HL-60 (cell line): ENCODE data around the gene COMP.
A peak's percentile ranks its signal among the peaks of the same experiment; 100 is the strongest.

Source experiments
- DNase-seq, 2 experiments: peaks; one replicate each; pipeline ENCODE4 v3.0.0-alpha.2; 2010 to 2020; ENCODE audit warnings: low read depth in 1 of 2, low spot score in 1 of 2
- H3K27ac ChIP-seq: fragments of 250-450 bp; sonication (Bioruptor Pico); replicated peaks from 2 replicates; pipeline ENCODE4 v1.5.1; 2020; ENCODE audit warnings: mild to moderate bottlenecking, moderate library complexity
- H3K27me3 ChIP-seq: fragments of 250-450 bp; sonication (Bioruptor Pico); 2 replicates; pipeline ENCODE4 v1.5.1; 2021; ENCODE audit warnings: mild to moderate bottlenecking, moderate library complexity; ENCODE audit not compliant: insufficient read depth, poor library complexity, severe bottlenecking
- H3K4me3 ChIP-seq: replicated peaks from 2 replicates; pipeline ENCODE4 v1.5.1; 2011; ENCODE audit warnings: mild to moderate bottlenecking, control low read depth, low read length; ENCODE audit not compliant: insufficient read depth
- GABPA ChIP-seq: IDR thresholded peaks from 2 replicates; pipeline ENCODE4 v1.6.1; 2012; ENCODE audit warnings: low read depth
- POLR2AphosphoS5 ChIP-seq: IDR thresholded peaks from 2 replicates; pipeline ENCODE4 v1.6.1; 2012; ENCODE audit warnings: low read depth
- SPI1 ChIP-seq: IDR thresholded peaks from 2 replicates; pipeline ENCODE4 v1.6.1; 2012; ENCODE audit warnings: low read depth, mild to moderate bottlenecking, borderline replicate concordance
- TF ChIP-seq, protein P1 (sequence below): IDR thresholded peaks from one replicate; pipeline ENCODE4 v1.5.1; 2011; ENCODE audit warnings: low read length, control low read depth, inconsistent platforms; ENCODE audit not compliant: insufficient read depth
- TF ChIP-seq, protein P2 (sequence below): IDR thresholded peaks from 2 replicates; pipeline ENCODE4 v1.6.1; 2012; ENCODE audit warnings: low read depth; ENCODE audit not compliant: insufficient replicate concordance

Gene COMP

DNA sequence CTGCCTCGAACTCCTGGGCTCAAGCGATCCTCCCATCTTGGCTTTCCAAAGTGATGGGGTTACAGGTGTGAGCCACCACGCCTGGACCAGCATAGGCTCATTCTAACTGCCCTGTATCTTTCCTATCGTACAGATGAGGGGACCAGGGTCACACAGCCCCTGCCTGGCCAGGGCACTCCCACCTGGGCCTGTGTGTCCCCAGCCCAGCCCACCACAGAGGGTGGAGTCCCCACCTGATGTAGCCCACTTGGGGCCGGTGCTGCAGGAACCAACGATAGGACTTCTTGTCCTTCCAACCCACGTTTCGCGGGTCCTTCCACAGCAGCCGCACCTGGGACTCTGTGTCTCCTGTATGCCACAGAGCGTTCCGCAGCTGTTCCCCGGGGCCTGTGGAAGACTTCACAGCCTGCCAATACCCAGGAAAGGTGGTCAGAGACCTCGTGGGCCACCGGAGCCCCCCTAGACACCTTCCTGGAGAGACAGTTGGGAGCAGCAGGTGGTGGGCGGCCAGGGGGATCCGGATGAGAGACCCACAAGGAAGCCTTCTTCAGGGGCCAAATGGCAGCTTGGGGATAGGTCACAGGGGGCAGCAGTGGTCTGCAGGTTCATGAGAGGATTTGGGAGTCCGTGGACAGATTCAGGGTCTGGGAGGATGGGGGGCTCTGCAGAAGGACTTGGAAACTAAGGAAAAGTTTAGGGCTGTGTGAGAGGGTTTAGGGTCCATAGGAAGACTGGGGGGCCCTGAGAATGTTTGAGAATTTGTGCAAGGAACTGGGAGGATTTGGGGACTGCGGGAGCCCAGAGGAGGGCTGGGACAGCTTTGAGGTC is 6.9 kb downstream of the COMP start:
- no peak for TF ChIP-seq GABPA
- TF ChIP-seq POLR2AphosphoS5, result no peak
- TF ChIP-seq SPI1, result no peak
- TF ChIP-seq, protein P1, sequence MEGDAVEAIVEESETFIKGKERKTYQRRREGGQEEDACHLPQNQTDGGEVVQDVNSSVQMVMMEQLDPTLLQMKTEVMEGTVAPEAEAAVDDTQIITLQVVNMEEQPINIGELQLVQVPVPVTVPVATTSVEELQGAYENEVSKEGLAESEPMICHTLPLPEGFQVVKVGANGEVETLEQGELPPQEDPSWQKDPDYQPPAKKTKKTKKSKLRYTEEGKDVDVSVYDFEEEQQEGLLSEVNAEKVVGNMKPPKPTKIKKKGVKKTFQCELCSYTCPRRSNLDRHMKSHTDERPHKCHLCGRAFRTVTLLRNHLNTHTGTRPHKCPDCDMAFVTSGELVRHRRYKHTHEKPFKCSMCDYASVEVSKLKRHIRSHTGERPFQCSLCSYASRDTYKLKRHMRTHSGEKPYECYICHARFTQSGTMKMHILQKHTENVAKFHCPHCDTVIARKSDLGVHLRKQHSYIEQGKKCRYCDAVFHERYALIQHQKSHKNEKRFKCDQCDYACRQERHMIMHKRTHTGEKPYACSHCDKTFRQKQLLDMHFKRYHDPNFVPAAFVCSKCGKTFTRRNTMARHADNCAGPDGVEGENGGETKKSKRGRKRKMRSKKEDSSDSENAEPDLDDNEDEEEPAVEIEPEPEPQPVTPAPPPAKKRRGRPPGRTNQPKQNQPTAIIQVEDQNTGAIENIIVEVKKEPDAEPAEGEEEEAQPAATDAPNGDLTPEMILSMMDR, result no peak
- TF ChIP-seq, protein P2, sequence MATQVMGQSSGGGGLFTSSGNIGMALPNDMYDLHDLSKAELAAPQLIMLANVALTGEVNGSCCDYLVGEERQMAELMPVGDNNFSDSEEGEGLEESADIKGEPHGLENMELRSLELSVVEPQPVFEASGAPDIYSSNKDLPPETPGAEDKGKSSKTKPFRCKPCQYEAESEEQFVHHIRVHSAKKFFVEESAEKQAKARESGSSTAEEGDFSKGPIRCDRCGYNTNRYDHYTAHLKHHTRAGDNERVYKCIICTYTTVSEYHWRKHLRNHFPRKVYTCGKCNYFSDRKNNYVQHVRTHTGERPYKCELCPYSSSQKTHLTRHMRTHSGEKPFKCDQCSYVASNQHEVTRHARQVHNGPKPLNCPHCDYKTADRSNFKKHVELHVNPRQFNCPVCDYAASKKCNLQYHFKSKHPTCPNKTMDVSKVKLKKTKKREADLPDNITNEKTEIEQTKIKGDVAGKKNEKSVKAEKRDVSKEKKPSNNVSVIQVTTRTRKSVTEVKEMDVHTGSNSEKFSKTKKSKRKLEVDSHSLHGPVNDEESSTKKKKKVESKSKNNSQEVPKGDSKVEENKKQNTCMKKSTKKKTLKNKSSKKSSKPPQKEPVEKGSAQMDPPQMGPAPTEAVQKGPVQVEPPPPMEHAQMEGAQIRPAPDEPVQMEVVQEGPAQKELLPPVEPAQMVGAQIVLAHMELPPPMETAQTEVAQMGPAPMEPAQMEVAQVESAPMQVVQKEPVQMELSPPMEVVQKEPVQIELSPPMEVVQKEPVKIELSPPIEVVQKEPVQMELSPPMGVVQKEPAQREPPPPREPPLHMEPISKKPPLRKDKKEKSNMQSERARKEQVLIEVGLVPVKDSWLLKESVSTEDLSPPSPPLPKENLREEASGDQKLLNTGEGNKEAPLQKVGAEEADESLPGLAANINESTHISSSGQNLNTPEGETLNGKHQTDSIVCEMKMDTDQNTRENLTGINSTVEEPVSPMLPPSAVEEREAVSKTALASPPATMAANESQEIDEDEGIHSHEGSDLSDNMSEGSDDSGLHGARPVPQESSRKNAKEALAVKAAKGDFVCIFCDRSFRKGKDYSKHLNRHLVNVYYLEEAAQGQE, result no peak
- H3K27me3 ChIP-seq, result peaks cover 40% of the 10 kb centered on the region

DNA sequence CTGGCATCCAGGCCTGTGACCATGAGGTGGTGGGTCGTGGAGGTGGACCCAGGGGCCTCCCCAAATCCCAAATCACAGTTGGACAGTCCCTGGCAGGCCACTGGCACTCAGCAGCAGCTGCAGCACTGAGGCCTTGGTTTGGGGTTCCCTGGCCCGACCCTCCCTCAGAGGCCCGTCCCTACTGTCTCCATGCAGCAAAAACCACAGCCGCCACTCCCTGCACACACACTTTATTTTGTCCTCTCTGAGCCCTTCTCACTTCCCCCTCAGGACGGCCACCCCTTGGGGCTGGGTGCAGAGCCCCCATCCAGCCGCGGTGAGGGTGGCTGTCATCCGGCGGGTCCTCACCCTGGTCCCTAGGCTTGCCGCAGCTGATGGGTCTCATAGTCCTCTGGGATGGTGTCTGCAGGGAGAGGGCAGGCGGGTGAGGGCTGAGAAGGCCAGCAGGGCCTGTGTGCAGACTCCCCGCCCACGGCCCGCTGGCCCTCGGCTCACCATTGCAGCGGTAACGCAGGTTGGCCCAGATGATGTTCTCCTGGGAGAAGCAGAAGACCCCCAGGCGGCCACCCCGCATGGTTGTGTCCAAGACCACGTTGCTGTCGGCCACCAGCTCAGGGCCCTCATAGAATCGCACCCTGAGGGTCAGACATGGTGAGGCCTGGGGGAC is 8.4 kb downstream of the COMP start:
- TF ChIP-seq, protein P2, result no peak
- TF ChIP-seq SPI1 (no peak), GABPA (no peak), POLR2AphosphoS5 (no peak)
- TF ChIP-seq, protein P1, result no peak
- Histone ChIP-seq H3K4me3 (no peak overlapping the region), H3K27me3 (peaks cover 25% of the 10 kb centered on the region), H3K27ac (no peak overlapping the region)
- no peak for DNase-seq

More for the DNA sequence above, 6.9 kb downstream of the COMP start:
- Histone ChIP-seq H3K4me3 (no peak overlapping the region), H3K27ac (no peak overlapping the region)
- no peak for DNase-seq

GRCh38 chr19:18781885-18782527 is 9.1 kb downstream of the COMP start:
- peak in 1 of 2 experiments; percentile 17 for DNase-seq
- H3K4me3 ChIP-seq, result no peak overlapping the region
- no peak for TF ChIP-seq POLR2AphosphoS5
- no peak for TF ChIP-seq GABPA
- TF ChIP-seq, protein P2, result no peak
- TF ChIP-seq, protein P1, result no peak
- TF ChIP-seq SPI1, result peak; percentile 86
- no peak overlapping the region for H3K27ac ChIP-seq
- peaks cover 18% of the 10 kb centered on the region for H3K27me3 ChIP-seq
